ENCODE results near the gene PIWIL4.

Gene PIWIL4

GRCh38 chr11:94666792-94667721, 99.9 kb downstream of the PIWIL4 start:
- no peak for DNase-seq

DNA sequence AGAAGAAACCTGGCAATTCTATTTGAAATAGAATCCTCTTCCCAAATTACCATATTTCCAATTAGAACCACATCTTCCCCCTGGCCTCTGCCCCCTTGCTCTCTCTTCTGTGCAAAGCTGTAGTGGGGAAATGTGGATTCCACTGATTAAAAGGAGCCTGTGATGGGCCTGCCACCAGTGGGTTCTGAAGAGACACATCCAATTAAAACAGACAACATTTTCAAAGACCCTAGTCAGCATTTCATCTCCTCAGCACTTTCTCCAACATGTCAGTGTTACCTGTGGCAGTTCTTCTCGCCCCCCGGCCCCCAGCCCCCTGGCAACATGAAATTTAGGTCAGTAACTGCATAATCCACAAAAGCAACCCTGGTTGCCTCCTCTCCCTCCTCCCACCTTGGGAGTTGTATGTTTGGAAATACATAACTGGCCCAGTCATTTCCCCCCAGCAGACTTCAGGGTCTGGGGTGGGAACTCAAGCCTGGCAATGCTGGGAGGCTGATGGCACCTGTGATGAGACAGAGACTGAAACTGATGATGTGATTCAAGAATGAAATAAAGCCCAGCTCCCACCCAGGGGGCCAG, 101.1 kb downstream of the PIWIL4 start:
- DNase-seq = no peak

DNA sequence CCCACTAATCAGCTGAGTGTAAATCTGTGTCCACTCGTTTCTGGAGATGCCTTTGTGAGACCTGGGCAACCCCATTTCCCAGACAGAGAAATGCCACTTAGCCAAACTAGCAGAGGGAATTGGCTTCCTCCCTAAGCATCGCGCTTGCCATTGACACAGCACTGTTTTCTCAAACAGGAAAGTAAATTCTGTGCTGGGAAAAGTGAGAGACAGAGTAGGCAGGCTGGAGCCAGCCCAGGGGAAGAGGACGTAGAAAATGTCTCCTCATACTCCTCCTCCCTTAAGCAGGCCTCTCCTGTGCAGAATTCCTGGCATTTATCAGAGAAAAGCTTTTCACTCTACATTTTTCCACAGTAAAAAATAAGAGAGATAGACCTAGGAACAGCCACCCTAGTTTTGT, 101.9 kb downstream of the PIWIL4 start:
- no peak for DNase-seq
